Choroid plexus epithelial cell (primary cell): ENCODE data around the gene PMM1.

Experiments used
- DNase-seq: peaks from one replicate; pipeline ENCODE4 v3.0.0-alpha.2; 2010; ENCODE audit warnings: low read depth
- H3K4me3 ChIP-seq: 2 replicates; pipeline ENCODE4 v1.5.1; 2011; ENCODE audit warnings: low read depth, mild to moderate bottlenecking, control low read depth, low read length, moderate library complexity
- CTCF ChIP-seq: conservative IDR thresholded peaks from 2 replicates; pipeline ENCODE4 v1.5.1; 2011; ENCODE audit warnings: low read depth, mild to moderate bottlenecking, control low read depth, inconsistent platforms, low read length, moderate library complexity

The PMM1 gene

GRCh38 chr22:41528132-41528766 is 61.4 kb downstream of the PMM1 start:
- no peak for DNase-seq
- H3K4me3 ChIP-seq = no peak overlapping the region
- no peak for TF ChIP-seq CTCF
